NCI-H345 (cell line): ENCODE measurements around the gene MROH9.
A peak's percentile ranks its signal among the peaks of the same experiment; 100 is the strongest.

Experiments
- DNase-seq: peaks from one replicate; lab custom pipeline; 2025; lab: John Stamatoyannopoulos, UW

The MROH9 gene

GRCh38 chr1:171082606-171083005 is 147.3 kb downstream of the MROH9 start:
- no peak for DNase-seq

GRCh38 chr1:171083222-171083621 is 147.9 kb downstream of the MROH9 start:
- peak; percentile 62 for DNase-seq

GRCh38 chr1:171084091-171084490 is 148.8 kb downstream of the MROH9 start:
- DNase-seq: peak; percentile 41

GRCh38 chr1:171084870-171085269 is 149.5 kb downstream of the MROH9 start:
- DNase-seq: no peak

GRCh38 chr1:171087896-171088295 is 152.6 kb downstream of the MROH9 start:
- DNase-seq: no peak

- DNase-seq: no peak
Observed at GRCh38 chr1:171090604-171091003, 155.3 kb downstream of the MROH9 start, which contains the start of gene FMO3. FMO3 (plus strand) TSS chr1:171090905; CDS start chr1:171092659, 1,754 bp downstream.

GRCh38 chr1:171103862-171104261 is 168.5 kb downstream of the MROH9 start:
- no peak for DNase-seq

GRCh38 chr1:171107262-171107940 is 172.1 kb downstream of the MROH9 start:
- DNase-seq: no peak

GRCh38 chr1:171107969-171108368 is 172.6 kb downstream of the MROH9 start:
- no peak for DNase-seq

- DNase-seq: no peak
Observed at GRCh38 chr1:171109966-171110365, 174.6 kb downstream of the MROH9 start.

- DNase-seq: no peak
Observed at GRCh38 chr1:171110621-171111326, 175.4 kb downstream of the MROH9 start.

GRCh38 chr1:171112119-171112518 is 176.8 kb downstream of the MROH9 start:
- DNase-seq: no peak

- DNase-seq: no peak
Observed at GRCh38 chr1:171113382-171113781, 178.0 kb downstream of the MROH9 start.
